SK-N-SH treated with all-trans-retinoic acid at 6 μM for 48 hours (cell line): ENCODE results near the gene NRSN1.

Experiments used
- ARNTL ChIP-seq: fragments of 450-650 bp; formaldehyde crosslinking; IDR thresholded peaks from 2 replicates; pipeline ENCODE4 v1.5.0; 2020; ENCODE audit warnings: low read depth, mild to moderate bottlenecking, moderate library complexity, borderline replicate concordance
- CREB5 ChIP-seq: fragments of 250-450 bp; sonication (Bioruptor Pico); IDR thresholded peaks from 2 replicates; pipeline ENCODE4 v1.5.1; 2020; ENCODE audit warnings: low read depth, mild to moderate bottlenecking, moderate library complexity
- CSDC2 ChIP-seq: fragments of 250-450 bp; sonication (Bioruptor Pico); IDR thresholded peaks from 2 replicates; pipeline ENCODE4 v1.5.0; 2020; ENCODE audit warnings: mild to moderate bottlenecking, moderate library complexity
- RARB ChIP-seq: fragments of 250-450 bp; sonication (Bioruptor Pico); IDR thresholded peaks from 2 replicates; pipeline ENCODE4 v1.8.0; 2021; ENCODE audit warnings: mild to moderate bottlenecking, moderate library complexity
- TOX ChIP-seq: fragments of 250-450 bp; sonication (Bioruptor Pico); IDR thresholded peaks from 2 replicates; pipeline ENCODE4 v1.8.0; 2021; ENCODE audit warnings: mild to moderate bottlenecking, moderate library complexity, borderline replicate concordance
- ZFP3 ChIP-seq: fragments of 250-450 bp; sonication (Bioruptor Pico); IDR thresholded peaks from 2 replicates; pipeline ENCODE4 v1.5.0; 2020; ENCODE audit warnings: mild to moderate bottlenecking, moderate library complexity
- ZFP30 ChIP-seq: fragments of 450-650 bp; formaldehyde crosslinking; IDR thresholded peaks from 2 replicates; pipeline ENCODE4 v1.5.0; 2022; ENCODE audit warnings: mild to moderate bottlenecking, moderate library complexity
- ZNF565 ChIP-seq: fragments of 450-650 bp; formaldehyde crosslinking; conservative IDR thresholded peaks from 2 replicates; pipeline ENCODE4 v1.5.0; 2020; ENCODE audit warnings: low read depth, mild to moderate bottlenecking, moderate library complexity
- TF ChIP-seq, protein P1 (sequence below): fragments of 250-450 bp; sonication (Bioruptor Pico); IDR thresholded peaks from 2 replicates; pipeline ENCODE4 v1.8.0; 2020; ENCODE audit warnings: mild to moderate bottlenecking, moderate library complexity, borderline replicate concordance

DNA sequence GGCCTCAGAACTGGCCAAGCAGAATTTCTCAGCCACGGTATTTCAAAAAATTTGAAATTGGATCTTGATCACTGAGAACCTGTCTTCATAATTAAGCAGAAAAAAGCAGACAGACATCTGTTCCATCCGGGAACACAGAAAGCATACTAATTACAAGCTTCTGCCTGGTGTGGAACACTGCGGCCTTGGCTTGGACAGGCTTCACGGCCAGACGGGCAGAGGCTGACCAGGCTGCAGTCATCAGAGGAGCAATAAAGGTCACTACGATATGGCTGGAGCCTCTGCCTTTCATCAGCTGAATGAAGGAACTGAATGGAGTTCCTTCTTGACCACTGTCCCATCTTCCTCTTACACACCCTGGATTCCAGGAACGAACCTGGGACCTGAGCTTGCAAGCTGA is 3.9 kb upstream of the NRSN1 start:
- TF ChIP-seq CSDC2 (CRISPR knock-in tag) (no peak), ARNTL (CRISPR knock-in tag) (no peak), ZNF565 (CRISPR knock-in tag) (no peak), CREB5 (no peak), ZFP30 (CRISPR knock-in tag) (no peak), RARB (no peak), TOX (CRISPR knock-in tag) (no peak), ZFP3 (CRISPR knock-in tag) (no peak)
- TF ChIP-seq, protein P1, sequence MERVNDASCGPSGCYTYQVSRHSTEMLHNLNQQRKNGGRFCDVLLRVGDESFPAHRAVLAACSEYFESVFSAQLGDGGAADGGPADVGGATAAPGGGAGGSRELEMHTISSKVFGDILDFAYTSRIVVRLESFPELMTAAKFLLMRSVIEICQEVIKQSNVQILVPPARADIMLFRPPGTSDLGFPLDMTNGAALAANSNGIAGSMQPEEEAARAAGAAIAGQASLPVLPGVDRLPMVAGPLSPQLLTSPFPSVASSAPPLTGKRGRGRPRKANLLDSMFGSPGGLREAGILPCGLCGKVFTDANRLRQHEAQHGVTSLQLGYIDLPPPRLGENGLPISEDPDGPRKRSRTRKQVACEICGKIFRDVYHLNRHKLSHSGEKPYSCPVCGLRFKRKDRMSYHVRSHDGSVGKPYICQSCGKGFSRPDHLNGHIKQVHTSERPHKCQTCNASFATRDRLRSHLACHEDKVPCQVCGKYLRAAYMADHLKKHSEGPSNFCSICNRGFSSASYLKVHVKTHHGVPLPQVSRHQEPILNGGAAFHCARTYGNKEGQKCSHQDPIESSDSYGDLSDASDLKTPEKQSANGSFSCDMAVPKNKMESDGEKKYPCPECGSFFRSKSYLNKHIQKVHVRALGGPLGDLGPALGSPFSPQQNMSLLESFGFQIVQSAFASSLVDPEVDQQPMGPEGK = no peak
